SK-N-SH (cell line): ENCODE data around the gene SMIM32. TPM values are rescaled to one million over a fixed set of nuclear protein-coding genes. Genes with fewer than 3 reads are reported as not detected.
A peak's percentile ranks its signal among the peaks of the same experiment; 100 is the strongest.

Source experiments
- CTCF ChIA-PET: fragments of 300-600, 350-600 bp; formaldehyde crosslinking; extraction: SDS; loops from one replicate; lab custom pipeline; 2021; lab: Yijun Ruan, JAX
- POLR2A ChIA-PET: fragments of 350-600 bp; sonication (Branson Sonifier 250); formaldehyde crosslinking; extraction: SDS; loops from one replicate; lab custom pipeline; 2020; ENCODE audit warnings: antibody characterized with exemption, inconsistent platforms; lab: Yijun Ruan, JAX
- DNase-seq: peaks from one replicate; pipeline ENCODE4 v3.0.0; 2012
- H2AFZ ChIP-seq: fragments of 200-600 bp; sonication (generic); 2 replicates; pipeline ENCODE4 v1.8.1; 2016; ENCODE audit warnings: antibody characterized with exemption, mild to moderate bottlenecking, low read depth
- H3F3A ChIP-seq: fragments of 200-600 bp; sonication (generic); replicated peaks from 2 replicates; pipeline ENCODE3; 2016; ENCODE audit warnings: antibody characterized with exemption, mild to moderate bottlenecking; ENCODE audit not compliant: insufficient read depth
- H3K27ac ChIP-seq, 2 experiments: fragments of 200-500 bp in 1 of 2; fragments of 200-600 bp in 1 of 2; sonication (Bioruptor generic) in 1 of 2; sonication (generic), shearing (Covaris generic) in 1 of 2; 2 replicates each; pipeline versions ENCODE4 v1.5.1 to v1.6.1; 2014 to 2016; ENCODE audit warnings: low read depth in 2 of 2, inconsistent platforms in 1 of 2, low read length in 1 of 2, mild to moderate bottlenecking in 1 of 2, mixed read lengths in 1 of 2
- H3K27me3 ChIP-seq: fragments of 200-600 bp; sonication (generic), shearing (Covaris generic); 2 replicates; pipeline ENCODE4 v1.6.1; 2016; ENCODE audit warnings: mixed run types; ENCODE audit not compliant: insufficient read depth
- H3K36me3 ChIP-seq, 2 experiments: fragments of 200-500 bp in 1 of 2; fragments of 200-600 bp in 1 of 2; sonication (Bioruptor generic) in 1 of 2; sonication (generic) in 1 of 2; replicated peaks in 1 of 2; 2 replicates each; pipeline versions ENCODE3 to v1.5.1; 2014 to 2016; ENCODE audit warnings: low read length in 1 of 2, mild to moderate bottlenecking in 1 of 2; ENCODE audit not compliant: insufficient read depth in 2 of 2, control insufficient read depth in 1 of 2
- H3K4me1 ChIP-seq, 2 experiments: fragments of 200-500 bp in 1 of 2; fragments of 200-600 bp in 1 of 2; sonication (Bioruptor generic) in 1 of 2; sonication (generic), shearing (Covaris generic) in 1 of 2; 2 replicates each; pipeline versions ENCODE4 v1.5.1 to v1.6.1; 2014 to 2016; ENCODE audit warnings: low read depth in 1 of 2, low read length in 1 of 2, mixed run types in 1 of 2; ENCODE audit not compliant: insufficient read depth in 2 of 2, control insufficient read depth in 1 of 2
- H3K4me2 ChIP-seq: fragments of 200-600 bp; sonication (generic), shearing (Covaris generic); 2 replicates; pipeline ENCODE4 v1.6.1; 2017; ENCODE audit warnings: mixed run types
- H3K4me3 ChIP-seq, 2 experiments: fragments of 200-500 bp in 1 of 2; fragments of 200-600 bp in 1 of 2; sonication (Bioruptor generic) in 1 of 2; sonication (generic), shearing (Covaris generic) in 1 of 2; 2 replicates each; pipeline versions ENCODE4 v1.5.1 to v1.8.1; 2014 to 2016; ENCODE audit warnings: low read depth in 2 of 2, inconsistent platforms in 1 of 2, low read length in 1 of 2, mild to moderate bottlenecking in 1 of 2, mixed read lengths in 1 of 2, moderate library complexity in 1 of 2
- H3K79me2 ChIP-seq: fragments of 200-600 bp; sonication (generic); 2 replicates; pipeline ENCODE4 v1.8.1; 2017; ENCODE audit warnings: mild to moderate bottlenecking; ENCODE audit not compliant: insufficient read depth
- H3K9ac ChIP-seq: fragments of 200-600 bp; sonication (generic); 2 replicates; pipeline ENCODE4 v1.6.1; 2017; ENCODE audit warnings: mixed run types
- H3K9me2 ChIP-seq: fragments of 200-600 bp; sonication (generic); 2 replicates; pipeline ENCODE4 v1.6.1; 2017; ENCODE audit warnings: mixed run types
- H3K9me3 ChIP-seq: fragments of 200-600 bp; sonication (generic); 2 replicates; pipeline ENCODE4 v1.6.1; 2017; ENCODE audit warnings: mixed run types, mild to moderate bottlenecking, moderate library complexity
- H4K20me1 ChIP-seq: fragments of 200-600 bp; sonication (generic); 2 replicates; pipeline ENCODE4 v1.6.1; 2017; ENCODE audit warnings: mild to moderate bottlenecking, mixed run types; ENCODE audit not compliant: insufficient read depth
- CTCF ChIP-seq: fragments of 200-600 bp; sonication (generic); IDR thresholded peaks from 2 replicates; pipeline ENCODE4 v1.6.1; 2017; ENCODE audit warnings: antibody characterized with exemption, mild to moderate bottlenecking, moderate library complexity
- ELF1 ChIP-seq: IDR thresholded peaks from 2 replicates; pipeline ENCODE4 v1.4.0; 2012
- EP300 ChIP-seq, 2 experiments: IDR thresholded peaks; 2 replicates each; pipeline versions ENCODE4 v1.4.0 to v1.6.1; 2012; ENCODE audit warnings: borderline replicate concordance in 1 of 2, low read depth in 1 of 2, low read length in 1 of 2
- FOXJ3 ChIP-seq: sonication (generic); formaldehyde crosslinking; IDR thresholded peaks from 2 replicates; pipeline ENCODE4 v1.5.1; 2020; ENCODE audit warnings: mild to moderate bottlenecking, missing genetic modification reagents
- FOXM1 ChIP-seq: IDR thresholded peaks from 2 replicates; pipeline ENCODE4 v1.4.0; 2012; ENCODE audit warnings: low read depth, mild to moderate bottlenecking
- IRF3 ChIP-seq: fragments of 150-350 bp; IDR thresholded peaks from 2 replicates; pipeline ENCODE4 v1.6.1; 2016; ENCODE audit warnings: mild to moderate bottlenecking, low read depth, low read length
- MEF2A ChIP-seq: IDR thresholded peaks from 2 replicates; pipeline ENCODE4 v1.4.0; 2012; ENCODE audit warnings: low read depth, borderline replicate concordance
- MXI1 ChIP-seq: IDR thresholded peaks from 2 replicates; pipeline ENCODE4 v1.6.1; 2012; ENCODE audit warnings: mild to moderate bottlenecking, low read depth, low read length, improper control_type of control experiment
- NRF1 ChIP-seq: IDR thresholded peaks from 2 replicates; pipeline ENCODE4 v1.6.1; 2012; ENCODE audit warnings: low read depth, mild to moderate bottlenecking, low read length
- RAD21 ChIP-seq: IDR thresholded peaks from 2 replicates; pipeline ENCODE4 v1.6.1; 2012; ENCODE audit warnings: mild to moderate bottlenecking, low read length
- RFX5 ChIP-seq: IDR thresholded peaks from 2 replicates; pipeline ENCODE4 v1.6.1; 2012; ENCODE audit warnings: mild to moderate bottlenecking, improper control_type of control experiment, low read length
- RXRA ChIP-seq: IDR thresholded peaks from 2 replicates; pipeline ENCODE4 v1.4.0; 2012; ENCODE audit warnings: low read depth, mild to moderate bottlenecking, borderline replicate concordance
- SIN3A ChIP-seq: IDR thresholded peaks from 2 replicates; pipeline ENCODE4 v1.6.1; 2012; ENCODE audit warnings: low read depth, mild to moderate bottlenecking, low read length, moderate library complexity, borderline replicate concordance
- SMC3 ChIP-seq: IDR thresholded peaks from 2 replicates; pipeline ENCODE4 v1.6.1; 2012; ENCODE audit warnings: low read depth, low read length, improper control_type of control experiment
- TCF12 ChIP-seq: IDR thresholded peaks from 2 replicates; pipeline ENCODE4 v1.4.0; 2012
- USF2 ChIP-seq: fragments of 150-350 bp; IDR thresholded peaks from 2 replicates; pipeline ENCODE4 v1.6.1; 2017; ENCODE audit warnings: antibody characterized with exemption, low read length, low read depth, borderline replicate concordance
- YY1 ChIP-seq: IDR thresholded peaks from 2 replicates; pipeline ENCODE4 v1.4.0; 2012; ENCODE audit warnings: low read depth, mild to moderate bottlenecking
- ZBTB33 ChIP-seq: IDR thresholded peaks from 2 replicates; pipeline ENCODE4 v1.4.0; 2012; ENCODE audit warnings: low read depth, borderline replicate concordance
- WGBS: methylation state at CpG from one replicate; pipeline ENCODE4 v1.1.6; 2017; ENCODE audit warnings: low lambda C conversion rate; 5-methylcytosine and 5-hydroxymethylcytosine counted together
- polyA plus RNA-seq, 3 experiments: library from polyadenylated mRNA; depleted of rRNA; stranded (reverse); fragments of >200 nt; gene quantifications; 2 replicates each; pipeline ENCODE4 v1.2.3, GENCODE V29; 2012
- TF ChIP-seq, protein P1 (sequence below): IDR thresholded peaks from 2 replicates; pipeline ENCODE4 v1.6.1; 2012; ENCODE audit warnings: mild to moderate bottlenecking, low read depth, low read length, moderate library complexity
- TF ChIP-seq, protein P2 (sequence below): IDR thresholded peaks from 2 replicates; pipeline ENCODE4; 2012

SMIM32 gene
- polyA plus RNA-seq, 1 of the 3 experiments (the other 2 are of a cell fraction): 0.25 TPM

DNA sequence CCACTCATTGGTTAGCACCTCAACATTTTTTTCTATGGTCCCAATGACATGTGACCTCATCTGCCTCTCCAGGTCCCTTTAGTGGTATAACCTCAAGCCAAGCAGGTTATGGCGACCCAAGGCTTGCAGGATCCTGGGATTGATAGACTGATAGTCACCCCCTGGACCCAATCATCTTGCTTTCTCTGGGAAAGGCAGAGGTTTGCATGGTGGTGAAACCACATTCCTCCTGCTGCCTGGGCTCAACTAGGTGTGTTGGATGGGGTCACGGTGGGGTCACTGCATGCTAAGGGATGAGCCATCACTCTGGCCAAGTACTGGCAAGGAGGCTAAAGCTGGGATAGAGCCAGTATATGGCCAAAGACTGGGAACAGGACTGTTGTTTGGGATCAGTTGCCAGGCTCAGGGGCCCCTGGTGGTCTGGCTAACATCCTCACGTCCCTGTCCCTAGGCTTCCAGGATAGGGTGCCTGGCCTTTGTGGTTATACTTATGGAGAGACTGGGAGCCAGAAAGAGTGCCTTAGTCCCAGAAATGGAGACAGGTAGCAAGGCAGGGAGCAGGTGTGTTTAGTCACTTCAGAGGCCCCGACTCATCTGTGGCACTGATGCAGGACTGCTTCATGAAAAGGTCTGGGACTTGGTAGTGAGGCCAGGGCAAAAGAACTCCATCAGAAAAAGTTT, 4.6 kb upstream of the SMIM32 start:
- Histone ChIP-seq H3K4me3 (no peak overlapping the region), H3K9ac (no peak overlapping the region), H3K4me2 (no peak overlapping the region), H3K27me3 (peaks cover 9% of the 10 kb centered on the region; the same call in 1 of the 2 replicates), H3F3A (no peaks in the 10 kb centered on the region), H3K9me2 (no peaks in the 10 kb centered on the region), H3K79me2 (no peaks in the 10 kb centered on the region), H2AFZ (no peak overlapping the region), H3K4me1 (no peaks in the 10 kb centered on the region; a peak in 1 of 4 replicates), H4K20me1 (no peaks in the 10 kb centered on the region), H3K27ac (no peak overlapping the region), H3K36me3 (no peaks in the 10 kb centered on the region), H3K9me3 (no peaks in the 10 kb centered on the region)
- TF ChIP-seq YY1: no peak
- no peak for TF ChIP-seq SIN3A
- TF ChIP-seq SMC3: no peak
- no peak for TF ChIP-seq RAD21
- TF ChIP-seq, protein P1, sequence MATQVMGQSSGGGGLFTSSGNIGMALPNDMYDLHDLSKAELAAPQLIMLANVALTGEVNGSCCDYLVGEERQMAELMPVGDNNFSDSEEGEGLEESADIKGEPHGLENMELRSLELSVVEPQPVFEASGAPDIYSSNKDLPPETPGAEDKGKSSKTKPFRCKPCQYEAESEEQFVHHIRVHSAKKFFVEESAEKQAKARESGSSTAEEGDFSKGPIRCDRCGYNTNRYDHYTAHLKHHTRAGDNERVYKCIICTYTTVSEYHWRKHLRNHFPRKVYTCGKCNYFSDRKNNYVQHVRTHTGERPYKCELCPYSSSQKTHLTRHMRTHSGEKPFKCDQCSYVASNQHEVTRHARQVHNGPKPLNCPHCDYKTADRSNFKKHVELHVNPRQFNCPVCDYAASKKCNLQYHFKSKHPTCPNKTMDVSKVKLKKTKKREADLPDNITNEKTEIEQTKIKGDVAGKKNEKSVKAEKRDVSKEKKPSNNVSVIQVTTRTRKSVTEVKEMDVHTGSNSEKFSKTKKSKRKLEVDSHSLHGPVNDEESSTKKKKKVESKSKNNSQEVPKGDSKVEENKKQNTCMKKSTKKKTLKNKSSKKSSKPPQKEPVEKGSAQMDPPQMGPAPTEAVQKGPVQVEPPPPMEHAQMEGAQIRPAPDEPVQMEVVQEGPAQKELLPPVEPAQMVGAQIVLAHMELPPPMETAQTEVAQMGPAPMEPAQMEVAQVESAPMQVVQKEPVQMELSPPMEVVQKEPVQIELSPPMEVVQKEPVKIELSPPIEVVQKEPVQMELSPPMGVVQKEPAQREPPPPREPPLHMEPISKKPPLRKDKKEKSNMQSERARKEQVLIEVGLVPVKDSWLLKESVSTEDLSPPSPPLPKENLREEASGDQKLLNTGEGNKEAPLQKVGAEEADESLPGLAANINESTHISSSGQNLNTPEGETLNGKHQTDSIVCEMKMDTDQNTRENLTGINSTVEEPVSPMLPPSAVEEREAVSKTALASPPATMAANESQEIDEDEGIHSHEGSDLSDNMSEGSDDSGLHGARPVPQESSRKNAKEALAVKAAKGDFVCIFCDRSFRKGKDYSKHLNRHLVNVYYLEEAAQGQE: no peak
- TF ChIP-seq USF2: no peak
- no peak for TF ChIP-seq ZBTB33
- no peak for TF ChIP-seq CTCF
- no peak for TF ChIP-seq TCF12
- no peak for TF ChIP-seq RXRA
- no peak for TF ChIP-seq ELF1
- no peak for TF ChIP-seq EP300 (IDR thresholded peaks at IDR 0.05; ENCODE audit: borderline replicate concordance in 1 of 2, low read depth in 1 of 2, low read length in 1 of 2)
- no peak for TF ChIP-seq FOXJ3
- no peak for TF ChIP-seq FOXM1
- TF ChIP-seq, protein P2, sequence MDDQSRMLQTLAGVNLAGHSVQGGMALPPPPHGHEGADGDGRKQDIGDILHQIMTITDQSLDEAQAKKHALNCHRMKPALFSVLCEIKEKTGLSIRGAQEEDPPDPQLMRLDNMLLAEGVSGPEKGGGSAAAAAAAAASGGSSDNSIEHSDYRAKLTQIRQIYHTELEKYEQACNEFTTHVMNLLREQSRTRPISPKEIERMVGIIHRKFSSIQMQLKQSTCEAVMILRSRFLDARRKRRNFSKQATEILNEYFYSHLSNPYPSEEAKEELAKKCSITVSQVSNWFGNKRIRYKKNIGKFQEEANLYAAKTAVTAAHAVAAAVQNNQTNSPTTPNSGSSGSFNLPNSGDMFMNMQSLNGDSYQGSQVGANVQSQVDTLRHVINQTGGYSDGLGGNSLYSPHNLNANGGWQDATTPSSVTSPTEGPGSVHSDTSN: no peak
- TF ChIP-seq IRF3: no peak
- TF ChIP-seq NRF1: no peak
- no peak for TF ChIP-seq MEF2A
- TF ChIP-seq RFX5: no peak
- no peak for TF ChIP-seq MXI1
- WGBS: 65% methylated on average over 4 of the region's 4 CpGs
- CTCF ChIA-PET: interaction anchor here (1.1 to 13.8 kb wide), 2 partner anchors 14 to 28 kb away, joined by 3 to 109 read pairs; no protein-coding TSS in a partner anchor
- DNase-seq: peak; percentile 4
- POLR2A ChIA-PET: no interaction called here
